DMS114 treated with DMSO at 0.1 percent for 48 hours (cell line): ENCODE results near the gene SUCLG1.
"Not testable (repeated sequence)": the region's sequence is repeated elsewhere in the genome, so short reads cannot be mapped to it uniquely, and the experiment has no call there.

Experiments used
- DNase-seq: peaks from one replicate; lab custom pipeline; 2025; ENCODE audit not compliant: unreplicated experiment; lab: John Stamatoyannopoulos, UW

The SUCLG1 gene

DNA sequence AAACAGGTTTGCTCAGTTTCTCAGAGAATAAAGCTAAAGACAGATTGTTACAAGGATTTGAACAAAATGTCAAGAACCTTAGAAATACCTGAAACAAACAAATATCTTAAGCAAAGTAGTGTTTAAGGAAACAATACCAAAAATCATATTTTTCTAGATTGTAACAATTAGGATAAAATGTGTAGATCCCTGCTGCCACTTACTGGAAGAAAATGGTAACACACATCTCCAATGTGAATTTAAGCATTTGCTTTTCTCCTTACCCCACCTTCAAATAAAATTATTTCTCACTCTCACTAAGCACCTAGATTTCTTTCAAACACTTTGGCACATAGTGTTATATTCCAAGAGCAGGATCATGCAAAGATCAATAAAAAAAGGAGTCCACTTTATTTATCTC is 34.9 kb downstream of the SUCLG1 start:
- no peak for DNase-seq

DNA sequence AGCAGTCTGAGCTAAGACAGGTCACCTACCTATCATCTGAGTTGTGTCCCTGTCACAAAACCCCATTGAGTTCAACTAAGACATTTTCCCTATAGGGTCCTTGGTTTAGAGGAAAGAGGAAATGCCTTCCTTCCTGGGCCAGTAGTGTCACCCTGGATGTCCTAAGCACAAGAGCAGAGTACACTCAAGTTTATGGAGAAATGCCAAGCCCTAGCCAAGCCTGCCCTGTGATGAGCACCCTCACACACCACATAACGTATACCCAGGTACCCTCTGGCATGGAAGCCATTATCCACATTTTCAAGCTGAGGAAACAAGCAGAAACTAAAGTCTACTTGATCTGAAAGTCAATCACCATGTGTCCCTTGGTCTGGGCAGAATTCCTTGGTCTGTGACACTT is 37.3 kb downstream of the SUCLG1 start:
- no peak for DNase-seq

DNA sequence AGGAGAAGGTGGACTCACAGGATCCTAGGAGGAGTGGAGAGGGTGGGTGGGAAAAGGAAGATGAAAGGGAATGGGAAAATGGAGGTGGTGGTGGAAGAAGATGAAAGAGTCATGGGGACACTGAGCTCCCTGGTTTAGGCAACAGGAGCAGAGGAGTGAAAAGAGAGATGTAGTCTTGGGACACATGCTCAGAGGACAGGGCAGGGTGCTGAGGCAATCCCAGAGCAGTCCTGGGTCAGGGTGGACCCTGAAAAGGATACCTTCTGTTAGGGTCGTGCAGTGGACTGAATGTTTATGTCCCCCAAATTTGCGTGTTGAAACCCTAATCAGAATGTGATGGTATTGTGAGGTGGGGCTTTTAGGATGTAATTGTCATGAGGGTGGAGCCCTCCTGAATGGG is 37.9 kb downstream of the SUCLG1 start:
- no peak for DNase-seq

DNA sequence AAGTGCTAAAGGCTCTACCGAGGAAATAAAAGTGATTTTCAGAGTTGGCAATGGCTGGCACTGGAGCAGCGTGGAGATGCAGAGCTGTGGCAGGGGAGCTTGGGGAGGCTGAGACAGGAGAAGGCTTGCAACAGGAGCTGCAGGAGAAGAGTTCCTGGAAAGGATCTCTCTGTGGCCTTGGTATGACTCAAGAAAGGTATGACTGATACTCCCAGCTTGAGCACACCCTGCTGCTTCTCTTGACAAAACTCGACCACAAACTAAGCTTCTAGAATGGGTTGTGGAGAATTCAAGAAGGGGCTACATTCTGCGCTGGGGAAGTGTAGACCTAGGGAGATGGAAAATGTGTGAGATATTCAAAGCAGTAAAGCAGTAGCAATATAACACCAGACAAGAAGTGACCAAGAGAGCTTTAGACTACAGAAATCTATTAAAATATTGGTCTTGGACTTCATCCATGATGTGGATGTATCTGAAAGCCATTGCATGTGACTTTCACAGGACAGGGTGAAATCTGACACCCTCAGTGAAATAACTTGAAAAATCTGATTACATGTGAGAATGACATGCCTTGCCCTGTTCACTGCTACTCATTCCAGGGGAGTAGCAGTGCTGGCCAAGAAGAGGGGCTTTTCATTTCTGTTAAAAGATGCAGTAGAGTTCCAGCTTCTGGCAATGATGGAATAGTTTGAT is 41.5 kb downstream of the SUCLG1 start:
- no peak for DNase-seq

DNA sequence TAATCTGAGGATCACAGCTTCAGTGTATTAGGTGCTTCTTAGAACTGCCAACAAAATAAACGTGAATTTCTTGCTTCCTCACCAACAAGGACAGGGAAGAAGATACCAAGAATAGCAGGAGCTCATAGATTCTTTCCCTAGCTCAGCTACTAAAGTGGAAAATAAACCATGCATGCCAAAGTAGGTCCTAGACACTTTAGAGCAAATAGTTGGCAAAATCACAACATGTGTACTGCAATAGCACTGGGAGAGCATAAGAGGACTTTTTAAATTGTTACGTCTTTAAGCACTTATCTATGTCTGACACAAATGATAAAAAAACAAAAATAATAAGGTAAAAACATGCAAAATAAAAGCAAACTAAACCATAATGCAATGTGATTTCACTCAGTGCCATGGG is 49.5 kb downstream of the SUCLG1 start:
- no peak for DNase-seq

DNA sequence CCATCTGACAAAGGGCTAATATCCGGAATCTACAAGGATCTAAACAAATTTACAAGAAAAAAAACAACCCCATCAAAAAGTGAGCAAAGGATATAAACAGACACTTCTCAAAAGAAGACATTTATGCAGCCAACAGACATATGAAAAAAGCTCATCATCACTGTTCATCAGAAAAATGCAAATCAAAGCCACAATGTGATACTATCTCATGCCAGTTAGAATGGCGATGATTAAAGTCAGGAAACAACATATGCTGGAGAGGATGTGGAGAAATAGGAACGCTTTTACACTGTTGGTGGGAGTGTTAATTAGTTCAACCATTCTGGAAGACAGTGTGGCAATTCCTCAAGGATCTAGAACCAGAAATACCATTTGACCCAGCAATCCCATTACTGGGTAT is 57.0 kb downstream of the SUCLG1 start:
- not testable (repeated sequence) for DNase-seq

DNA sequence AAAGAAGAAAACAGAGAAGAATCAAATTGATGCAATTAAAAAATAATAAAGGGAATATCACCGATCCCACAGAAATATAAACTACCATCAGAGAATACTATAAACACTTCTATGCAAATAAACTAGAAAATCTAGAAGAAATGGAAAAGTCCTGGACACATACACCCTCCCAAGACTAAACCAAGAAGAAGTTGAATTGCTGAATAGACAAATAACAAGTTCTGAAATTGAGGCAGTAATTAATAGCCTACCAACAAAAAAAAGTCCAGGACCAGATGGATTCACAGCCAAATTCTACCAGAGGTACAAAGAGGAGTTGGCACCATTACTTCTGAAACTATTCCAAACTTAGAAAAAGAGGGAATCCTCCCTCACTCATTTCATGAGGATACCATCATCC is 59.2 kb downstream of the SUCLG1 start:
- DNase-seq: not testable (repeated sequence)

DNA sequence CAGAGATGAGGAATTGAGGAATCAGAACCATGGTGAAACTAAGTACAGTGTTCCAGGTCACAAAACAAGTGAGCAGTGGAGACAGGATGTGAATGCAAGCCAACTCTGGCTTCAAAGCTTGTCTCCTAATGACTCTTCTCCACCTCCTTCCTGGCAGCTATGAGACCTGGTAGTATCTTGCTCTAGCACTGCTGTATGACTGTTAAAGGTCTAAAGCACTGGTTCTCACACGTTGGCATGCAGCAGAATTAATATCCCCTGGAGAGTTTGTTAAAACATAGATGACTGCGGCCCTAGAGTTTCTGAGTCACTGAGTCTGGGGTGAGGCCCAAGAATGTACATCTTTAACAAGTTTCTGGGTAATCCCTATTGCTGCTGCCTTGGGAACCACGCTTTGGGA is 63.3 kb downstream of the SUCLG1 start:
- no peak for DNase-seq

DNA sequence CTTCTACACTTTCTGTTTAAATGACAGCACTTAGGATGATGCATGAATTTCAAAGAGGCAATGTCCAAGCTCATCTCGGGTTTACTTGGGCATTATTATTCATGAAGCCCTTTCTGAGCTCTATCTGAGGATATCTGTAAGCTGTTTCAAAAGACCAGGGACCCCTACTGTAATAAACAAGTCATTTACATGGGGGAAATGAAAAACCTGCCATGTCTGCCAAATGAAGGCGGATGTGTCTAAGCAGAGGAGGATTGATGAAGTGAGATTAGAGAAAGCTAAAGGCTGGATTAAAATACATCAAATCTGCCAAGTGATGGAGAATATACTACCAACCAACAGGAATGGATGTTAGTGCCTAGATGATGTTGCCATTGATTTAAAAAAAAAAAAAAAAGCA is 64.5 kb downstream of the SUCLG1 start:
- DNase-seq: no peak

DNA sequence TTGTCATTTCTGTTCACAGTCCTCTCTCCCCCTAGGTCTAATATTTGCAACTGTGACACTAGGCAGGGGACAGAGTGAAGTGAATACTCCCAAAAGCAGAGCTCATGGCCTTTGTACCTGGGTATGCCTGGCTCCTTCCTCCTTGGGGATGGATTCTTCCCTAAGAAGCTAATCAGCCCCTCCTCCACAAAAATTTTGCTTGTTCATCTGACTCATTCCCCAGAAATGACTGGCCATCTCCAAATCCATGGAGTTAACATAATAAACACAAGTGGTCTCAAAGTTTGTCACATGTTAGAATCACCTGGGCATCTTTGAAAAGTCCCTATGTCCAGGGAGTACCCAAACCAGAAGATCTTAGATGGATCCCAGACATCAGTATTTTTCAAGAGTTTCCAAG is 65.3 kb downstream of the SUCLG1 start:
- no peak for DNase-seq

DNA sequence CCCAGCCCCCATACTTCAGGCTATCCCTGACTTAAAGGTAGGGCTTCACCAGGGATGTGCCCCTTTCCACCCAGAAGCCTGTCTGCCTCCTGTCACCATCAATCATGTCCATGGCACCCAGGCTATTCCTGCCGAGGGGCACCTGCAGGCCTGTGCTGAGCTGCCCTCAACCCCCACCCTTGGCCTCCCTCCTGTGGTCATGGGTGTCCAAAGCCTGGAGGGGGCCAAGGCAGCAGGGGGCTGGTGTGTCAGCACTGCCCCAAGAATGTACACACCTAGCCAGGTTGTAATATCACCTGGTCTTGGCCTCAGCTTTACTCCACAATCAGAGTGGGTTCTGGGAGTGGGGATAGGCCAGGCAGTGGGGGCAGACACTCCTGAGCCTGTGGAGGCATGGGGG is 69.3 kb downstream of the SUCLG1 start:
- no peak for DNase-seq

DNA sequence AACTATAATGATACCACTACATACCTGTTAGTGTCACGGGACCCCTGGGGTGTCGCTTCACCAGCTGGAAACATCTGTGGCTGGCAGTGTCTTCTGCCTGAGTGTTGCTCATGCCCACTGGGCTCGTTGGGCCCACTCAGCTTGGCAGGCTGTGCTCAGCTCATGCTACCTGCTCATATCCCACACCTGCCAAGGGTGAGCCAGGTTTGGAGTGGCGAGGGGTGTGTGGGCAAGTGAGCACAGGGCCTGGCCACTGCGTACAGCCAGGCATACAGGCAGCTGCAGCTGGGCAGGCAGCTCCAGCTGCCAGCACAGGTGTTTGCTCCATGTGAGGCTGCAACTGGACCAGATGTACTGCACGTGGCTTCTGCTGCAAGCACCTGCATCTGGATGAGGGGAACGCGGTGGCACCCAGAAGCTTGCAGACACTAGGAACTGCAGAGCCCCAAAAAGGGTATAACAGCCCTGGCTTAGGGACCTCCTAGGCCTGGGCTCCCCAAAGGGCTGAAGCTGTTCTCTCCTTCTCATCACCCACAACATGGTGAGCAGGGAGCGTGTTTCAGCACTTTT is 70.1 kb downstream of the SUCLG1 start:
- no peak for DNase-seq

DNA sequence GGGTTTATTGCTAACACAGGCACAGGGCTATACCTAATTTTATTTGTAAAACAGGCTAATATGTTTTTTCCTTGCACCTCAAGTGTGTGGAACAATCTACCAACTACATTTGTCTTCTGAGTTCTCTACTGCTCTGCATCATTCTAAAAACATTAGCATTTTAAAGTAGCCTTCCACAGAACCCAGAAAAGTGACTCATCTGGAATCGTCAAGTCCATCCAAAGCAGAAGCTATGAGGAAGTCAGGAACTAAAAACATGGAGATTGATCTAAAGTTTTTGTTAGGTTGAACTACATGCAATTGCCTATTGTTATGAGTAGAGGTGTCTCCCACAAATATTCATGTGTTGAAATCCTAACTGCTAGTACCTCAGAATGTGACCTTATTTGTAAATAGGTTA is 70.9 kb downstream of the SUCLG1 start:
- DNase-seq: no peak

DNA sequence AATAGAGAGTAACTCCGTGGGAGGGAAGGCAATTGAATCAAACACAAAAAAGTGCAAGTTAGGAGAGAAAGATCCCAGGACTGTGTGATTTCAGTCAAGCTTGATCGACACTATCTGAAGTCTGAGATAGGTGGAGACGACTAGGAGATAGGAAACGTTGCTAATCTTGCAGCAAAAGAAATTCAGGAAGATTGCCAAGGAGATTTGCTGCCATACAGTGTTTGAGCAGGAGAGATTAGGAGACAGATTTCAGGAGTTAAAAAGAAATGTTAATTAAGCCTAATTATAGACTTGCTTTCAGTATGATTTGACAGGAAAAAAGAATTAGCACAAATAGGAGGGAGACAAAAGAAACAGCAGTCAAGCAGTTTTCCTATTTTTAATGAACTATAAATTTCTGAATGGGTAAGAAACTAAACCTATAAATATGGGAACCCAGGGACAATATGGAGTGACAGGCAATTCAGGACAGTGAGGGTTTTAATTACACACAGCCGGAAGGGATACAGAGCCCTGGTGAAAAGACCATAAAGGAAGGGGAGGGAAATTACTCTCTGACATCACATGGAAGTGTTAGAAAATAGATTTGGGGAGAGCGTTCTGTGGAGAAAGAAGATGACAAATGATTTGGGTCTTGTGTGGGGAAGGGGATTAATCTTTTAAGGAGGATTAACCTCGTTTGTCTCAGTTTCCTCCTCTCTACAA is 72.6 kb downstream of the SUCLG1 start:
- DNase-seq: no peak

DNA sequence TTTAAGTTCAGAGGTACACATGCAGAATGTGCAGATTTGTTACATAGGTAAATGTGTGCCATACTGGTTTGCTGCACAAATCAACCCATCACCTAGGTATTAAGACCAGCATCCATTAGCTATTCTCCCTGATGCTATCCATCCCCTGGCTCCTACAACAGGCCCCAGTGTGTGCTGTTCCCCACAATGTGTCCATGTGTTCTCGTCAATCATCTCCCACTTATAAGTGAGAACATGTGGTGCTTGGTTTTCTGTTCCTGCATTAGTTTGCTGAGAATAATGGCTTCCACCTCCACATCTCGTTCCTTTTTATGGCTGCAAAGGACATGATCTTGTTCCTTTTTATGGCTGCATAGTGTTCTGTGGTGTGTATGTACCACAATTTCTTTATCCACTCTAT is 75.8 kb downstream of the SUCLG1 start:
- no peak for DNase-seq

DNA sequence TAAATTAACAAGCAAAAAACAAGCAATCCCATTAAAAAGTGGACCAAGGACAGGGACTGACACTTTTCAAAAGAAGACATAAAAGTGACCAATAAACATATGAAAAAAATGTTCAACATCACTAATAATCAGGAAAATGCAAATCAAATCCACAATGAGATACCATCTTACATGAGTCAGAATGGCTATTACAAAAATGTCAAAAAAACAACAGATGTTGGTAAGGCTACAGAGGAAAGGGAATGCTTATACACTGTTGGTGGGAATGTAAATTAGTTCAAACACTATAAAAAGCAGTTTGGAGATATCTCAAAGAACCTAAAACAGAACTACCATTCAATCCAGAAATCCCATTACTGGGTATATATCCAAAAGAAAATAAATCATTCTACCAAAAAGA is 78.2 kb downstream of the SUCLG1 start:
- no peak for DNase-seq

DNA sequence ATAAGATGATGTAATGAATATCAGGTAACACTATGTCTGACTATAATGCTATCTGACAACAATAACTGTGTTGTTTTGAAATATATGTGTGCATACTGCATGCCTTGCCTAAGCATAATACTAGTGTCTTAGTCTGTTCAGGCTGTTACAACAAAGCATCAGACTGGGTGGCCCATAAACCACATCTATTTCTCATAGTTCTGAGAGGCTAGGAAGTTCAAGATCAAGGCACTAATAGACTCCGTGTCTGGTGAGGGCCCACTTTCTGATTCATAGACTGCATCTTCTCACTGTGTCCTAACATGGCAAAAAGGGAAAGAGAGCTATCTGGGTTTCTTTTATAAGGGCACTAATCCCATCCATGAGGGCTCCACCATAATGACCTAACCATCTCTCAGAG is 80.1 kb downstream of the SUCLG1 start:
- no peak for DNase-seq

DNA sequence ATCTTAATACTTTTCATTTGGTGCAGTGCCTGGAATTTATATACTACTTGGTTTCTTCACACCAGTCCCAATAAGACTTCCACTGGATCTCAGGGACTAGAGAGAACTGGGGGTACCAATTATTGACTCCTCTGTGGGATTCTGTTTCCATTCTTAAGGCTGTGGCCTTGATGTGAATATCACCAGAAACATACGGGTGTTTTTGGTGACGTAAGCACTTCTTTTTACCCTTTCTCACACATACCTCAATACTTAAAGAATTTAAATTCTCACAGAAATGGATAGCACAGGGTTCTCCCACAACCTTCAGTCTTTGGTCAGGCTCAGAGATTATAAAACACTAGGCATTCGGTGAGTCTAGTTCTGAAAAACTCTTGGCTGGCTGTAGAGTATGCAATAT is 84.1 kb downstream of the SUCLG1 start:
- no peak for DNase-seq

DNA sequence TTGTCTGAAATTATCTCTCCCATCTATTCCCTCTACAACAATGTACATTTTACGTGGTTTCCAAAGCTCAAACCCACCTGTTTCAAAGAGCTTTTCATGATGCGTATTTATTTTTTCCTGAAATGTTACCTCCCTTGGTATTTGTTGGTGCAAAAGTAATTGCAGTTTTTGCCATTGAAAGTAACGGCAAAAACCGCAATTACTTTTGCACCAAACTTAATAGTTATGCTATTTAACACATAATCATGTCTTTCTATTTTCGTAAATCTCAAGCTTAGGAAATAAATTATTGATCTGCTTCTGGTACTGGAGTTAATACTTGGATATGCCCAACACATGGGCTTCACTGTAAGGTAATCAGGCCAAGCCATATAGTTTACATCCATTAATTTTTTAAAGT is 85.2 kb downstream of the SUCLG1 start:
- no peak for DNase-seq
